HCT116 (cell line): ENCODE results near the gene CALML6.

Experiments used
- CBX3 ChIP-seq: IDR thresholded peaks from 2 replicates; pipeline ENCODE4 v1.6.1; 2012; ENCODE audit warnings: low read depth
- EZH2phosphoT487 ChIP-seq: fragments of 200-600 bp; IDR thresholded peaks from 2 replicates; pipeline ENCODE4 v1.6.1; 2018; ENCODE audit warnings: antibody characterized with exemption, borderline replicate concordance
- POLR2AphosphoS5 ChIP-seq: IDR thresholded peaks from 2 replicates; pipeline ENCODE4 v1.6.1; 2011; ENCODE audit warnings: mild to moderate bottlenecking, low read depth, low read length, moderate library complexity
- RAD21 ChIP-seq: IDR thresholded peaks from 2 replicates; pipeline ENCODE4 v1.6.1; 2012; ENCODE audit warnings: low read depth, mild to moderate bottlenecking
- SP1 ChIP-seq: IDR thresholded peaks from 2 replicates; pipeline ENCODE4 v1.6.1; 2012; ENCODE audit warnings: low read depth
- SRF ChIP-seq: IDR thresholded peaks from 2 replicates; pipeline ENCODE4 v1.6.1; 2012; ENCODE audit warnings: low read depth
- YY1 ChIP-seq: IDR thresholded peaks from 2 replicates; pipeline ENCODE4 v1.6.1; 2011; ENCODE audit warnings: low read length, low read depth, moderate library complexity, mild to moderate bottlenecking; ENCODE audit not compliant: insufficient replicate concordance; ENCODE audit errors: extremely low read depth
- TF ChIP-seq, protein P1 (sequence below), 3 experiments: fragments of 200-600 bp in 1 of 3; sonication (generic) in 1 of 3; IDR thresholded peaks in 2 of 3; conservative IDR thresholded peaks in 1 of 3; 2 replicates each; pipeline ENCODE4 v1.5.1; 2012 to 2017; ENCODE audit warnings: low read depth in 2 of 3, low read length in 2 of 3, antibody characterized with exemption in 1 of 3, borderline replicate concordance in 1 of 3, control low read depth in 1 of 3, mild to moderate bottlenecking in 1 of 3, mixed read lengths in 1 of 3, mixed run types in 1 of 3, moderate library complexity in 1 of 3; ENCODE audit not compliant: insufficient read depth in 1 of 3

GRCh38 chr1:1929102-1929638 is 14.1 kb downstream of the CALML6 start:
- TF ChIP-seq, protein P1, sequence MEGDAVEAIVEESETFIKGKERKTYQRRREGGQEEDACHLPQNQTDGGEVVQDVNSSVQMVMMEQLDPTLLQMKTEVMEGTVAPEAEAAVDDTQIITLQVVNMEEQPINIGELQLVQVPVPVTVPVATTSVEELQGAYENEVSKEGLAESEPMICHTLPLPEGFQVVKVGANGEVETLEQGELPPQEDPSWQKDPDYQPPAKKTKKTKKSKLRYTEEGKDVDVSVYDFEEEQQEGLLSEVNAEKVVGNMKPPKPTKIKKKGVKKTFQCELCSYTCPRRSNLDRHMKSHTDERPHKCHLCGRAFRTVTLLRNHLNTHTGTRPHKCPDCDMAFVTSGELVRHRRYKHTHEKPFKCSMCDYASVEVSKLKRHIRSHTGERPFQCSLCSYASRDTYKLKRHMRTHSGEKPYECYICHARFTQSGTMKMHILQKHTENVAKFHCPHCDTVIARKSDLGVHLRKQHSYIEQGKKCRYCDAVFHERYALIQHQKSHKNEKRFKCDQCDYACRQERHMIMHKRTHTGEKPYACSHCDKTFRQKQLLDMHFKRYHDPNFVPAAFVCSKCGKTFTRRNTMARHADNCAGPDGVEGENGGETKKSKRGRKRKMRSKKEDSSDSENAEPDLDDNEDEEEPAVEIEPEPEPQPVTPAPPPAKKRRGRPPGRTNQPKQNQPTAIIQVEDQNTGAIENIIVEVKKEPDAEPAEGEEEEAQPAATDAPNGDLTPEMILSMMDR (IDR thresholded peaks at IDR 0.05 in 2 of 3, conservative IDR thresholded peaks at IDR 0.05 in 1 of 3; ENCODE audit: borderline replicate concordance in 1 of 3, insufficient read depth in 1 of 3, low read depth in 2 of 3, low read length in 2 of 3) = no peak
- TF ChIP-seq YY1 (no peak), EZH2phosphoT487 (no peak), POLR2AphosphoS5 (no peak), SP1 (no peak), CBX3 (no peak), SRF (no peak), RAD21 (no peak)
